GM21619 (cell line): ENCODE results near the gene B3GALT6.

Source experiments
- ATAC-seq: cut with Tn5 transposase; IDR thresholded peaks from one replicate; pipeline ENCODE4 v1.9.1; 2021; ENCODE audit not compliant: unreplicated experiment

B3GALT6 gene

GRCh38 chr1:1215881-1216605 lies 16.0 kb upstream of the B3GALT6 start:
- ATAC-seq: no peak

GRCh38 chr1:1216770-1217620 lies 15.0 kb upstream of the B3GALT6 start:
- no peak for ATAC-seq

- no peak for ATAC-seq
Measured at GRCh38 chr1:1217621-1218523, 14.2 kb upstream of the B3GALT6 start.

- no peak for ATAC-seq
Measured at GRCh38 chr1:1218524-1219200, 13.4 kb upstream of the B3GALT6 start.

GRCh38 chr1:1219341-1219740 lies 12.7 kb upstream of the B3GALT6 start:
- no peak for ATAC-seq

GRCh38 chr1:1220197-1220596 lies 11.8 kb upstream of the B3GALT6 start:
- no peak for ATAC-seq

GRCh38 chr1:1221887-1222574 lies 10.0 kb upstream of the B3GALT6 start:
- no peak for ATAC-seq

- ATAC-seq: no peak
Measured at GRCh38 chr1:1222575-1223225, 9.3 kb upstream of the B3GALT6 start.

- no peak for ATAC-seq
Measured at GRCh38 chr1:1223321-1223720, 8.7 kb upstream of the B3GALT6 start.

- ATAC-seq: no peak
Measured at GRCh38 chr1:1223891-1224290, 8.1 kb upstream of the B3GALT6 start.

GRCh38 chr1:1225238-1225845 lies 6.7 kb upstream of the B3GALT6 start:
- no peak for ATAC-seq

GRCh38 chr1:1225913-1226312 lies 6.1 kb upstream of the B3GALT6 start:
- no peak for ATAC-seq

- no peak for ATAC-seq
Measured at GRCh38 chr1:1226566-1227362, 5.3 kb upstream of the B3GALT6 start.

GRCh38 chr1:1227386-1227785 lies 4.7 kb upstream of the B3GALT6 start:
- ATAC-seq: no peak

- ATAC-seq: no peak
Measured at GRCh38 chr1:1228187-1228586, 3.9 kb upstream of the B3GALT6 start.

GRCh38 chr1:1228596-1229321 lies 3.3 kb upstream of the B3GALT6 start:
- ATAC-seq: no peak

GRCh38 chr1:1229770-1230169 lies 2.3 kb upstream of the B3GALT6 start:
- no peak for ATAC-seq
